Epithelial cell of proximal tubule (primary cell): ENCODE results near the gene FBXW10. TPM values are rescaled to one million over a fixed set of nuclear protein-coding genes. Genes with fewer than 3 reads are reported as not detected.
"Not testable (repeated sequence)": the region's sequence is repeated elsewhere in the genome, so short reads cannot be mapped to it uniquely, and the experiment has no call there.

Experiments
- DNase-seq: peaks from one replicate; pipeline ENCODE4 v3.0.0-alpha.2; 2011; ENCODE audit warnings: low read depth
- H3K4me3 ChIP-seq: 2 replicates; pipeline ENCODE4 v1.5.1; 2011; ENCODE audit warnings: low read depth, mild to moderate bottlenecking, low read length
- CTCF ChIP-seq: conservative IDR thresholded peaks from 2 replicates; pipeline ENCODE4 v1.5.1; 2012; ENCODE audit warnings: low read depth, mild to moderate bottlenecking, low read length
- total RNA-seq: library from RNA; depleted of rRNA; stranded (reverse); fragments of >200 nt; gene quantifications from 2 replicates; pipeline ENCODE4 v1.2.3, GENCODE V29; 2015

The FBXW10 gene
- total RNA-seq, 1 donor from 2014 or later, result not detected

GRCh38 chr17:18791402-18791801 lies 47.5 kb downstream of the FBXW10 start:
- H3K4me3 ChIP-seq, DNase-seq: not testable (repeated sequence)
- TF ChIP-seq CTCF, result peak; percentile 26

- DNase-seq, H3K4me3 ChIP-seq: not testable (repeated sequence)
Observed at GRCh38 chr17:18794841-18795240, 51.0 kb downstream of the FBXW10 start.

- DNase-seq, H3K4me3 ChIP-seq: not testable (repeated sequence)
Observed at GRCh38 chr17:18796887-18797286, 53.0 kb downstream of the FBXW10 start.

DNA sequence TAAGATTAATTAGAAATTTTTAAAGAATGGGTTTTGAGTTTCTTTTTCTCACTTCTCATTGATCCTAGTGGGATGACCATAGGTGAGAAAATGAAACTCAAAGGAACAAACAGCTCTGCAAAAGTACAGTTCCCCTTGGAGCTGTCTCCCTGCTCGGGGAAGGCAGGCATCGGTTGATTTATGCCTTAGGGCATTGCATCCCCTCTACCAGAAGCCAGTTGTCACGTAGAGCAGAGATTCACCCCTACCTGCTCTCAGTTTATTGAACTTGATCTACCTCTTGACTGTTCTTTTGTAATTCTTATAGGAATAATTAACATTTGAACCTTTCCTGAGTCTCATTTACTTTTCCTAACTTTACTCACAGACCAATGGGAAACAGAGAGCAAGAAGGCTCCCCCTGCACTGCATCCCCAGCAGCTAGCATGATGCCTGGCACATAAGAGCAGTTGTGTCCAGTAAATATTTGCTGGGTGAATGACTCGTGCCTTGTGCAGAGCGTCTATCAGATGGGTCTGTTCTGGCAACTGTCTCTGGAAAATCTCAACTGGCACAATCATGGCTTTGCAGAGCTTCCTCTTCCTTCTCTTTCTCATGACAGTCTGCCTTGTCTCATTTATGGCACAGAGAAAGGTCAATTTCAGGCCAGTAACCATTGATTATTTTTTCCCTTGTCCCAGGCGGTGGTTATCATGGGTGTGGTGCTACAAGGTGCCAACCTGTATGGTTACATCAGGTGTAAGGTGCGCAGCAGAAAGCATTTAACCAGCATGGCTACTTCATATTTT lies 59.8 kb downstream of the FBXW10 start:
- not testable (repeated sequence) for DNase-seq, H3K4me3 ChIP-seq

DNA sequence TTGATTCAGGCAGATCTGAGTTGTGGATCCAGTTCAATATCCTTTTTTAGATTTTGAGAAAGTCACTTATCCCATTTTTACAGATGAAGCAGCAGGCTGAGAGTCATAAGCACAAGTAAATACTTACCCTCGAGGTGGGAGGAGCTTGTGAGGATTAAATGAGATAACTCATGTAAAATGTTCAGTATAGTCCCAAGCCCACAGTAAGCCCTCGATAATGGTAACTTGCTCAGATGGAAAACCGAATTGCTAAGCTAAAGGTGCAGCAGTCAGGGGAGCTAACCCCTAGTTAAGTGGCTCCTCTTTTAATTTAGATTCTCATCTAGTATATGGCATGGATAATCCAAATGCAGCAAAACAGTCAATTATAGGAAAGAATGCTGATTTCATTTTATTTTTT lies 72.1 kb downstream of the FBXW10 start:
- H3K4me3 ChIP-seq, DNase-seq: not testable (repeated sequence)

- peak; percentile 57 for TF ChIP-seq CTCF
- peak; percentile 25 for DNase-seq
- not testable (repeated sequence) for H3K4me3 ChIP-seq
Observed at GRCh38 chr17:18816489-18817371, 72.9 kb downstream of the FBXW10 start.

GRCh38 chr17:18821430-18821829 lies 77.6 kb downstream of the FBXW10 start:
- DNase-seq, result not testable (repeated sequence)

DNA sequence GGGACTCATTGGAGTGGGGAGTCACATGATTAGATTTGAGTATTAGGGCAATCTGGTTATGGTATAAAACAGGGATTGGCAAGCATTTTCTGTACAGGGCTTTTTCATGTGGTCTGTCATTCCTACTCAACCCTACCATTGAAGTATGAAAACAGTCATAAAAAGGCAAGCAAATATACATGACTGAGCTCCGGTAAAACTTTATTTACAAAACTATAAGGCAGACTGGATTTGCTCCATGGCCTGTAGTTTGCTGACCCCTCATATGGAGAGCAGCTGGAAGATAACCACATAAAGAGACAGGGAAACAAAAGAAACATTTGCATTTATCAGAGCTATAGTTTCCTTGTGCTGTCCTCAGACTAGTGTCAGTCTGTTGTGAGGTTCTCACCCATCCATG lies 83.8 kb downstream of the FBXW10 start:
- not testable (repeated sequence) for H3K4me3 ChIP-seq, DNase-seq

More at GRCh38 chr17:18821430-18821829, 77.6 kb downstream of the FBXW10 start:
- H3K4me3 ChIP-seq, result not testable (repeated sequence)

Other genes starting within 250 kb of the FBXW10 start
- not detected in 2 replicates for gene TBC1D28, start 99.7 kb upstream of the FBXW10 start, total RNA-seq
- gene FOXO3B, start 61.7 kb upstream of the FBXW10 start, total RNA-seq, result 6.0 and 8.5 TPM in 2 replicates
- 28.6 and 34.6 TPM in 2 replicates for gene TVP23B, start 37.1 kb downstream of the FBXW10 start, total RNA-seq
- gene PRPSAP2, start 114.1 kb downstream of the FBXW10 start, total RNA-seq, result 20.5 and 30.2 TPM in 2 replicates
- not detected in 2 replicates for gene SLC5A10, start 208.1 kb downstream of the FBXW10 start, total RNA-seq